ENCODE results near the gene NNT. TPM values are rescaled to one million over a fixed set of nuclear protein-coding genes. Genes with fewer than 3 reads are reported as not detected.
"Not testable (repeated sequence)": the region's sequence is repeated elsewhere in the genome, so short reads cannot be mapped to it uniquely, and the experiment has no call there.

Gene NNT
- total RNA-seq, 1 donor from 2014 or later = 157 TPM

DNA sequence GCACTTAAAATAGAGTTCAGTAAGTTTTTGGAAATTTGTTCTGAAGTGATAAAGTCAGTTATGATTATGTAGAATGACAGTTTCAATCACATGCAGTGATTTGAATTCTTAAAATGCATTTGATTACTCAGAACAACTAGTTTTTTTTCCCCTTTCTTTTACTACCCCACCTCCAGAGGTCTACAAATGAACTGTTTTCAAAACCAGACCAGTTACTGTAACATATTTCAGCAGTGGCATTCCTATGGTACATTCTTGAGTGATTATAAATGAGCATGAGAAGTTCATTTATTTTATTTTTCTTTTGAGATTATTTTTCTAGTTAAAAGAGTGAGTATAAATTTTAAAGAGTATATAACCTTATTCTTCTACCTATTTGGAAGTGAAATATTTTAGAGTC, 71.6 kb downstream of the NNT start:
- DNase-seq = no peak

DNA sequence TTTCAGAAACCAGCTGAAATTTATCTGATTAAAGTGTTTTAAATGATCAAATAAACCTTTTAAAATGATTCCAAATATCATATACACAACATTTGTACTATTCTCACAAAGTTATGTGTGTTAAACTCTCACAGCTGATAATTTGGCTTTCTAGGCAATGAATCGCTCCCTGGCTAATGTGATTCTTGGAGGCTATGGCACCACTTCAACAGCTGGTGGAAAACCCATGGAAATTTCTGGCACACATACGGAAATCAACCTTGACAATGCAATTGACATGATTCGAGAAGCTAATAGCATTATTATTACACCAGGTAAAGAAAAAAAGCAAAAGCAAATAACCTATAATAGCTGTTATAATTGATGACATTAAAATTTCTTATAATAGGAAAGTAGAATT, 72.4 kb downstream of the NNT start:
- no peak for DNase-seq

DNA sequence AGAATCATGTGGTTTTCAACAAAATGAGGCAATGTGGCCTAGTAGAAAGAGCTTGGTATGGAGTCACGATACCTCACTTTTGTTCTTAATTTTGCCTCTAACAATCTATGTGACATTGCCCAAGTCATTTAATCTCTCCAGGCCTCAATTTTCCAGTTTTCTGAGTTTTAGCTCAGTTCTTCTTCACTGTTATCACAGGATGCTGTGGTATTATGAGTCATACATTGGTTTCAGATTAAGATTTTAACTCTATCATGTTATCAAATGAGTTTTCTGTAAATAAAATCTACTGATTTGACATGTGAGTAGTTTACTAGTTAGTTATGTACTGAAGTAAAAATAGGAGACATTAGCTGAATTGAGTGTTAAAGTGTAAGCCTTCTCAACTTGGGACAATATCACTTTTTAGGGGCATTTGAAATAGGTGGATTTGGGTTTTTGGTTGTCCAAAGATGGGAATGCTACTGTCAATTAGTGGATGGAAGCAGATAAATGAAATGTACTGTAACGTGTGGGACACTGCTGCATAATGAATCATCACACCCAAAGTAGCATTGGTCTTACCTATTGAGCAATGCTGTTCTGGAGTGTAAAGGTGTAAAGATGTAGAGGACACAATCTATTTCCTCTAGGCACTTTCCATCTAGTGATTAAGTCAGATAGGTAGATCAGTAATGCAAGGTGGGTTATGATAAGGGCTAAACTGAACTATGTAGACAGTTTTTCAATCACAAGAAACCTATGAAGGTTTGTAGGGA, 73.3 kb downstream of the NNT start:
- no peak for DNase-seq

GRCh38 chr5:43677253-43677652, 74.3 kb downstream of the NNT start:
- DNase-seq = no peak

DNA sequence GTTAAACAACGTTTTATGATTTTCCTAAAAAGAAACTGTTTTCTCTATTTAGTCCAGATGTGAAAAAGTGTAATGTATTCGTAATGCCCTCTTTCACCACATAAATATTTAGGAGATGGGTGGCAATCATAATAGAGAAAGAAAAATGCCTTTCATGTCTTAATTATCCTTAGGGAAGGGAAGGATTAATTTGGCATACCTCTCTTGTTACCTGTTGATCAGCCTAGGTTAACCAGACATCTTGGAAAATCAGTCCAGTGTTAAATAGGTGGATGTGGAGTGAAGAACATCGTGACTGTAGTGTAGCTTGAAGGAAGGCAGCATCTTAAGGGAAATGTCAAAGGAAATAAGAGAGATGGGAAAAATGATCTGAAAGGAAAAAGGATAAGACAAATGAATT, 76.2 kb downstream of the NNT start:
- DNase-seq = no peak

GRCh38 chr5:43680286-43680685, 77.3 kb downstream of the NNT start:
- DNase-seq = no peak

DNA sequence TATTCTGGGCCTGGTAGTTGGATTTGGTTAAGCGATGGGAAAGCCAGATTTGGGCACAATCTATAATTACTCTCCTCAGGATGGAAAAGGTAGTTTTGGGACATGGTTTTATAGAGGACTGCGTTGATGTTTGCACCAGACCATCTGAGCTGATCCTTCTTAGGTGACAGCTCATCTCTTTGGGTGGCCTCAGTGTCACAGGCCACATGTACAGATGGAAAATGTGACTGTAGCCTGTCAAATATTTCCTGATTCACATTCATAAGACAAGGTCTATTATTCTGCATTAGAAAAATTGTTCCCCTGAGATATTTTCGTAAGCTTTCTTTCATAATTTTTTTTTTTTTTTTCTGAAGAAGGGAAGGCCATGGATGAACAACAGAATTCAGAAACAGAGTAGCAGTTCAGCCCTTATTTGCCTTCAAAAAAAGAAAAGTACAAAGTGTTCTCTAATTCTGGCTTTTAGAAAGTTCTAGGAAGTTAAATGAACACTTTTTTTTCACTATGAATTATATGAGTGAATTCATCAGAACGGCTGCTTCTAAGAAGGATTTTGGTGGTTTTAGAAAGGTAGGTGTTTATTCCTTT, 81.0 kb downstream of the NNT start:
- DNase-seq = no peak

GRCh38 chr5:43685252-43685950, 82.4 kb downstream of the NNT start:
- DNase-seq = no peak

DNA sequence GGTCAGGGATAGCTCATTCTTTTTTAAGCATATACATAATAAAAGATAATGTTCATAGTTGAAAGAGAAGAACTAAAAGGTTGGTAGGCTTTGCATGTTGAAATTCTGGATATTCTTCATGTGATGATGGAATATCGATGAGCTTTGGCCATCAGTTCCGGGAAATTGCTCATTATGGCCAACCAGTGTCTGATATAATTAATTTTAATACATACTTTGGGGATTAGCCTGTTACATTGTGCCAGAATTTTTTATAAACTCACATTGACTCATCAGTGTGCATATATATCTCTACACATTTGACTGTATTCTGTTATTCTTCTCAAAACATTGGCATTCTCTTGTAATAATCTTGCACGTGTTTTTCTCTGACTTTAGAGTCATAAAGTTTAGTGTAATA, 84.3 kb downstream of the NNT start:
- no peak for DNase-seq

- DNase-seq = no peak
Measured at GRCh38 chr5:43691275-43691674, 88.3 kb downstream of the NNT start.

GRCh38 chr5:43691893-43692292, 88.9 kb downstream of the NNT start:
- no peak for DNase-seq

GRCh38 chr5:43693411-43693810, 90.4 kb downstream of the NNT start:
- DNase-seq = no peak

DNA sequence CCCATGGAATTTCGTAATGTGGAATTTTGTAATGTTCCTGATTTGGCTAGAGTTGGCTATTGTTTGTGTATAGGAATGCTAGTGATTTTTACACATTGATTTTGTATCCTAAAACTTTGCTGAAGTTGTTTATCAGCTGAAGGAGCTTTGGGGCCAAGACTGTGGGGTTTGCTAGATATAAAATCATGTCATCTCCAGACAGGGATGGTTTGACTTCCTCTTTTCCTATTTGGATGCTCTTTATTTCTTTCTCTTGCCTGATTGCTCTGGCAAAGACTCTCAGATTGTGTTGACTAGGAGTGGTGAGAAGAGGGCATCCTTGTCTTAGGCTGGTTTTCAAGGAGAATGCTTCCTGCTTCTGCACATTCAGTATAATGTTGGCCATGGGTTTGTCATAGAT, 91.0 kb downstream of the NNT start:
- no peak for DNase-seq

DNA sequence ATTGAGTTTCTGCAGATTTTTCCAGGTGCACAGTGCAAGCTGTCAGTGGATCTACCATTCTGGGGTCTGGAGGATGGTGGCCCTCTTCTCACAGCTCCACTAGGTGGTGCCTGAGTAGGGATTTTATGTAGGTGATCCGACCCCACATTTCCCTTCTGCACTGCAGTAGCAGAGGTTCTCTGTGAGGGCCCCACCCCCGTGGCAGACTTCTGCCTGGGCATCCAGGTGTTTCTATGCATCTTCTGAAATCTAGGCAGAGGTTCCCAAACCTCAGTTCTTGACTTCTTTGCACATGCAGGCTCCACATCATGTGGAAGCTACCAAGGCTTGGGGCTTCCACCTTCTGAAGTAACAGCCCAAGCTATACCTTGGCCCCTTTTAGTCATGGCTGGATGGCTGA, 93.5 kb downstream of the NNT start:
- not testable (repeated sequence) for DNase-seq

GRCh38 chr5:43699910-43700309, 96.9 kb downstream of the NNT start:
- no peak for DNase-seq

- DNase-seq = no peak
Measured at GRCh38 chr5:43700601-43701000, 97.6 kb downstream of the NNT start.

- no peak for DNase-seq
Measured at GRCh38 chr5:43701227-43701626, 98.2 kb downstream of the NNT start.

DNA sequence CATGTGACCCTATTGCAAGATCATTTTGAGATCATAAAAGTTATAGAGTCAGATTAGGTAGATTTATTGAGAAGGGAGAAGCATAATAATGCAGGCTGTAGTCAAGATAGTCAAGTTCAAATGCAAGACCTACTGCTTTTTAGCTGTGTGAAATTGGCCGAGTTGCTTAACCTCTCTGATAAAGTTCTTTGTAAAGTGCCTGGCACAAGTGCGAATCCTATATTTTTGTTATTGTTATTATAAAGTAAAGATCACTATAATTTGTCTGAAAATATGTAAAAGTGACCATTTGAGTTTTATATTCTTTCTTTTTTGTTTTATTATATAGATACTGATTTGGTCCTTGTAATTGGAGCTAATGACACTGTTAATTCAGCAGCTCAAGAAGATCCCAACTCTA, 99.3 kb downstream of the NNT start:
- DNase-seq = no peak

DNA sequence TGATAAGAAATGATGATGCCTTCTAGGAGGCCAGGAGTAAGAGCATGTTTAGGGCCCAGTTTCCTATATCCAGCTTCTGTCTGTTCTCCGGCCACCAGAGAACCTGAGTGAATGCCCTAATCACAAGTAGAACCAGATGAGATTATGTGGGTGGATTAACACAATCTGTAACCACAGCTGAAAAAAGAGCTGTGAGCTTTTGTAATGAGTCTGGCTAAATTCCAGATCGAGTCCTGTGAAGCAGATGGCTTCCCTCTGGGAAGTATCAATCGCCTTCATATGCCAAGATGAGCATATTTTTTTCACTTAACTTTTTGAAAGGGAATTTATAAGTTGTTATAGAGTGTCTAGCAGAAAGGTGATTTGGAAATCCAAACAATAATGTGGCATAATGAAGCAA, 99.8 kb downstream of the NNT start:
- DNase-seq = peak; percentile 4

DNA sequence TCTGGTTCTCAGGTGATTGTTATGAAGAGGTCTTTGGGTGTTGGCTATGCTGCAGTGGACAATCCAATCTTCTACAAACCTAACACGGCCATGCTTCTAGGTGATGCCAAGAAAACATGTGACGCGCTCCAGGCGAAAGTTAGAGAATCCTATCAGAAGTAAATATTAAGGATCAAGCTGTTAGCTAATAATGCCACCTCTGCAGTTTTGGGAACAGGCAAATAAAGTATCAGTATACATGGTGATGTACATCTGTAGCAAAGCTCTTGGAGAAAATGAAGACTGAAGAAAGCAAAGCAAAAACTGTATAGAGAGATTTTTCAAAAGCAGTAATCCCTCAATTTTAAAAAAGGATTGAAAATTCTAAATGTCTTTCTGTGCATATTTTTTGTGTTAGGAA, 101.3 kb downstream of the NNT start:
- no peak for DNase-seq

GRCh38 chr5:43706576-43706975, 103.6 kb downstream of the NNT start:
- DNase-seq = not testable (repeated sequence)

- DNase-seq = no peak
Measured at GRCh38 chr5:43711496-43711895, 108.5 kb downstream of the NNT start.

DNA sequence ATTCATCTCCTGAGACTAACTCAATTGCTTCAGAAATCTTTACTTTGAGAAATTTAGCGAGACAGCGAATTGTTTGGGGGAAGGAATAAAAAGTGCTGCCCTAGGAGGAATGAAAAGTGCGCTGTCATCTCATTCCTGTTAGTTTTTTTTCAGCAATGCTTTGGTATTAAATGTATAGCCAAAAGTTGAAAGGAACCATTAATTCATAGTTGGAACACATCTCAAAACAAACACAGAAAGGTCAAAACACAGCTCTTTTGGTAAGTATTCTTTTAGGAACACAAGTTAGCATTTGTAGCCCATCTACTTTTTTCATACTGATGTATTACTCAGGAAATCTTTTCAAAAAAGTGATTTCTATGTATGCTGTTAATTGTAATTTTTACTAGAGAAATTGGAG, 109.1 kb downstream of the NNT start:
- DNase-seq = no peak

DNA sequence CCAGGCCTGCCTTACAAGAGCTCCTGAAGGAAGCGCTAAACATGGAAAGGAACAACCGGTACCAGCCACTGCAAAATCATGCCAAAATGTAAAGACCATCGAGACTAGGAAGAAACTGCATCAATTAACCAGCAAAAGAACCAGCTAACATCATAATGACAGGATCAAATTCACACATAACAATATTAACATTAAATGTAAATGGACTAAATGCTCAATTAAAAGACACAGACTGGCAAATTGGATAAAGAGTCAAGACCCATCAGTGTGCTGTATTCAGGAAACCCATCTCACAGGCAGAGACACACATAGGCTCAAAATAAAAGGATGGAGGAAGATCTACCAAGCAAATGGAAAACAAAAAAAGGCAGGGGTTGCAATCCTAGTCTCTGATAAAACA, 116.8 kb downstream of the NNT start:
- not testable (repeated sequence) for DNase-seq

Measured in occipital lobe (tissue), 2 donors.